H1 (cell line): ENCODE data around the gene ERFE. TPM values are rescaled to one million over a fixed set of nuclear protein-coding genes. Genes with fewer than 3 reads are reported as not detected.

Experiments used
- CTCF ChIA-PET: fragments of 300-600 bp; sonication (Branson Sonifier 250); formaldehyde crosslinking; loops from one replicate; lab custom pipeline; 2021; ENCODE audit not compliant: partially characterized antibody; lab: Charles Lee
- POLR2A ChIA-PET: fragments of 300-600 bp; sonication (Branson Sonifier 250); formaldehyde crosslinking; loops from one replicate; lab custom pipeline; 2021; ENCODE audit warnings: inconsistent platforms; ENCODE audit not compliant: partially characterized antibody; lab: Charles Lee
- DNase-seq, 2 experiments: peaks; one replicate each; pipeline versions ENCODE4 v3.0.0 to v3.0.0-alpha.2; 2010 to 2022; ENCODE audit warnings: low spot score in 2 of 2, low read depth in 1 of 2, mixed read lengths in 1 of 2
- FAIRE-seq: peaks from 2 replicates; lab custom pipeline; 2011; peaks lifted over from hg19 to GRCh38; lab: Jason Lieb, UNC
- H2AFZ ChIP-seq: 2 replicates; pipeline ENCODE4 v1.8.1; 2012; ENCODE audit warnings: low read length, inconsistent platforms
- H2AK5ac ChIP-seq: 2 replicates; pipeline ENCODE4 v1.6.1; 2013; ENCODE audit warnings: low read depth, low read length
- H2BK120ac ChIP-seq: replicated peaks from 2 replicates; pipeline ENCODE3; 2013; ENCODE audit warnings: low read depth, low read length, inconsistent platforms
- H2BK12ac ChIP-seq: 2 replicates; pipeline ENCODE4 v1.6.1; 2013; ENCODE audit warnings: low read depth, low read length
- H2BK15ac ChIP-seq: 2 replicates; pipeline ENCODE4 v1.6.1; 2013; ENCODE audit warnings: low read length
- H2BK20ac ChIP-seq: 2 replicates; pipeline ENCODE4 v1.6.1; 2013; ENCODE audit warnings: low read length
- H2BK5ac ChIP-seq: 2 replicates; pipeline ENCODE4 v1.6.1; 2013; ENCODE audit warnings: low read depth, low read length
- H3K14ac ChIP-seq: 2 replicates; pipeline ENCODE4 v1.6.1; 2013; ENCODE audit warnings: inconsistent platforms; ENCODE audit not compliant: insufficient read length
- H3K18ac ChIP-seq: 2 replicates; pipeline ENCODE4 v1.6.1; 2013; ENCODE audit warnings: low read length; ENCODE audit errors: extremely low read depth
- H3K23ac ChIP-seq: 2 replicates; pipeline ENCODE4 v1.6.1; 2013; ENCODE audit warnings: inconsistent platforms; ENCODE audit not compliant: insufficient read length
- H3K23me2 ChIP-seq: 2 replicates; pipeline ENCODE4 v1.6.1; 2013; ENCODE audit warnings: low read depth, low read length
- H3K27ac ChIP-seq: 2 replicates; pipeline ENCODE4 v1.6.1; 2011; ENCODE audit warnings: low read depth, low read length, inconsistent platforms
- H3K27me3 ChIP-seq, 4 experiments: replicated peaks in 1 of 4; 1 replicate in 1 of 4; 2 replicates in 3 of 4; pipeline versions ENCODE4 v1.6.1 to v1.8.1; 2011 to 2013; ENCODE audit warnings: low read length in 3 of 4, mild to moderate bottlenecking in 3 of 4, inconsistent platforms in 2 of 4, mixed read lengths in 2 of 4, moderate library complexity in 1 of 4; ENCODE audit not compliant: control insufficient read depth in 3 of 4, insufficient read depth in 3 of 4; ENCODE audit errors: extremely low read depth in 1 of 4
- H3K36me3 ChIP-seq, 4 experiments: 2 replicates each; pipeline versions ENCODE4 v1.6.1 to v1.8.1; 2011 to 2013; ENCODE audit warnings: mild to moderate bottlenecking in 4 of 4, low read length in 3 of 4, moderate library complexity in 2 of 4, control low read depth in 1 of 4, inconsistent platforms in 1 of 4; ENCODE audit not compliant: insufficient read depth in 4 of 4, control insufficient read depth in 2 of 4
- H3K4ac ChIP-seq: replicated peaks from 2 replicates; pipeline ENCODE3; 2013; ENCODE audit warnings: low read length, low read depth, mixed read lengths, inconsistent platforms; ENCODE audit not compliant: insufficient read length
- H3K4me1 ChIP-seq, 4 experiments: replicated peaks in 1 of 4; 1 replicate in 1 of 4; 2 replicates in 3 of 4; pipeline versions ENCODE4 v1.6.1 to v1.8.1; 2011 to 2013; ENCODE audit warnings: low read length in 3 of 4, inconsistent platforms in 2 of 4, mixed read lengths in 1 of 4; ENCODE audit not compliant: insufficient read depth in 4 of 4, control insufficient read depth in 3 of 4
- H3K4me2 ChIP-seq, 2 experiments: 2 replicates each; pipeline versions ENCODE4 v1.6.1 to v1.8.1; 2011 to 2013; ENCODE audit warnings: low read depth in 2 of 2, low read length in 2 of 2, control low read depth in 1 of 2, inconsistent platforms in 1 of 2, mild to moderate bottlenecking in 1 of 2; ENCODE audit not compliant: insufficient read depth in 1 of 2
- H3K4me3 ChIP-seq, 4 experiments: fragments of 200-600, 300-600 bp in 1 of 4; sonication (generic), shearing (Covaris generic), sonication (Bioruptor Twin) in 1 of 4; 2 replicates each; pipeline versions ENCODE4 v1.5.1 to v1.8.1; 2011 to 2016; ENCODE audit warnings: low read length in 4 of 4, low read depth in 3 of 4, control low read depth in 2 of 4, inconsistent platforms in 2 of 4, mild to moderate bottlenecking in 2 of 4, mixed read lengths in 1 of 4, moderate library complexity in 1 of 4; ENCODE audit not compliant: insufficient read depth in 2 of 4; ENCODE audit errors: extremely low read depth in 1 of 4
- H3K56ac ChIP-seq: replicated peaks from 2 replicates; pipeline ENCODE3; 2013; ENCODE audit warnings: low read depth, mild to moderate bottlenecking, mixed read lengths, low read length, inconsistent platforms; ENCODE audit not compliant: insufficient read length
- H3K79me1 ChIP-seq: 2 replicates; pipeline ENCODE4 v1.6.1; 2013; ENCODE audit warnings: low read depth, low read length, control low read depth
- H3K79me2 ChIP-seq, 2 experiments: 2 replicates each; pipeline versions ENCODE4 v1.6.1 to v1.8.1; 2012 to 2013; ENCODE audit warnings: low read length in 2 of 2, mild to moderate bottlenecking in 2 of 2, inconsistent platforms in 1 of 2; ENCODE audit not compliant: insufficient read depth in 2 of 2, control insufficient read depth in 1 of 2
- H3K9ac ChIP-seq, 4 experiments: replicated peaks in 1 of 4; 1 replicate in 1 of 4; 2 replicates in 3 of 4; pipeline versions ENCODE4 v1.6.1 to v1.8.1; 2011 to 2013; ENCODE audit warnings: low read depth in 3 of 4, low read length in 3 of 4, control low read depth in 2 of 4, mild to moderate bottlenecking in 2 of 4, moderate library complexity in 2 of 4, inconsistent platforms in 1 of 4; ENCODE audit errors: extremely low read depth in 1 of 4
- H3K9me3 ChIP-seq, 2 experiments: 2 replicates each; pipeline versions ENCODE4 v1.6.1 to v1.8.1; 2012 to 2013; ENCODE audit warnings: mild to moderate bottlenecking in 2 of 2, moderate library complexity in 2 of 2, control low read depth in 1 of 2, inconsistent platforms in 1 of 2, low read depth in 1 of 2, low read length in 1 of 2, mixed read lengths in 1 of 2; ENCODE audit not compliant: insufficient read depth in 2 of 2
- H4K20me1 ChIP-seq, 2 experiments: replicated peaks in 1 of 2; 2 replicates each; pipeline versions ENCODE3 to v1.8.1; 2011 to 2013; ENCODE audit warnings: inconsistent platforms in 2 of 2, low read length in 2 of 2, mild to moderate bottlenecking in 1 of 2; ENCODE audit not compliant: insufficient read depth in 2 of 2, control insufficient read depth in 1 of 2
- H4K5ac ChIP-seq: 2 replicates; pipeline ENCODE4 v1.6.1; 2013; ENCODE audit warnings: low read length, low read depth, mixed read lengths, inconsistent platforms; ENCODE audit not compliant: insufficient read length
- H4K8ac ChIP-seq: 2 replicates; pipeline ENCODE4 v1.8.0; 2013; ENCODE audit warnings: mild to moderate bottlenecking, moderate library complexity, low read length, inconsistent platforms; ENCODE audit not compliant: insufficient read depth; ENCODE audit errors: extremely low read depth
- H4K91ac ChIP-seq: replicated peaks from 2 replicates; pipeline ENCODE3; 2013; ENCODE audit warnings: low read length, mixed read lengths, inconsistent platforms; ENCODE audit not compliant: insufficient read length
- SIN3A ChIP-seq, 2 experiments: IDR thresholded peaks in 1 of 2; conservative IDR thresholded peaks in 1 of 2; 2 replicates each; pipeline ENCODE4 v1.6.1; 2011 to 2012; ENCODE audit warnings: low read length in 2 of 2, improper control_type of control experiment in 1 of 2, low read depth in 1 of 2, mild to moderate bottlenecking in 1 of 2
- SUZ12 ChIP-seq: fragments of 200-600 bp; sonication (generic); IDR thresholded peaks from 2 replicates; pipeline ENCODE4 v1.6.1; 2012; ENCODE audit warnings: mild to moderate bottlenecking, inconsistent platforms, low read length, moderate library complexity, mixed read lengths
- WGBS, 2 experiments: shearing (Covaris generic) in 1 of 2; methylation state at CpG; one replicate each; pipeline versions ENCODE4 v1.1.6 to v1.1.7; 2013 to 2015; ENCODE audit warnings: low lambda C conversion rate in 2 of 2, mixed read lengths in 2 of 2, inconsistent platforms in 1 of 2, low coverage in 1 of 2, missing lambda C conversion rate in 1 of 2; ENCODE audit not compliant: insufficient replicate concordance in 2 of 2, insufficient coverage in 1 of 2, insufficient read length in 1 of 2; ENCODE audit errors: extremely low coverage in 1 of 2, missing lambda C conversion rate in 1 of 2; 5-methylcytosine and 5-hydroxymethylcytosine counted together
- polyA plus RNA-seq, 7 experiments: library from polyadenylated mRNA; depleted of rRNA in 3 of 7; stranded (reverse) in 5 of 7; unstranded in 2 of 7; fragments of >200 nt in 5 of 7; fragments of 200-250 nt in 2 of 7; gene quantifications; 1 replicate in 5 of 7; 2 replicates in 1 of 7; 4 replicates in 1 of 7; pipeline versions ENCODE4 v1.2.1 to v1.2.3, GENCODE V29; 2011 to 2013; ENCODE audit warnings: missing spikeins in 2 of 7, mixed read lengths in 2 of 7
- total RNA-seq: library from RNA; stranded (reverse); fragmentation: NEBNext Ultra II Directional; extraction: Animal tissue kit (Norgen Biotek cat#: 25700); gene quantifications from 2 replicates; pipeline ENCODE4 v1.2.1, GENCODE V29; 2021

ERFE gene
- total and polyA plus RNA-seq, 2 of the 8 experiments (the other 6 are each of a cell fraction or from before 2014, with no cell fraction given) = 2.5 to 3.6 TPM

- TF ChIP-seq SUZ12 = 0 out of 2 replicates have a peak, but pooled peaks have one; percentile 25
- no peak for TF ChIP-seq SIN3A (conservative IDR thresholded peaks at IDR 0.05 in 1 of 2, IDR thresholded peaks at IDR 0.05 in 1 of 2; ENCODE audit: low read depth in 1 of 2, low read length in 2 of 2)
- H3K23me2 ChIP-seq = peaks cover 6% of the 10 kb centered on the region; the same call in 1 of the 2 replicates
- no peaks in the 10 kb centered on the region for H3K79me1 ChIP-seq
- H3K9me3 ChIP-seq = peaks cover 0 to 5% of the 10 kb centered on the region in 2 experiments; a peak in 1 of 4 replicates
- POLR2A ChIA-PET = interaction anchor here (1.2 kb wide), 1 partner anchor 12 kb away, joined by 3 read pairs; no protein-coding TSS in a partner anchor
- H3K27me3 ChIP-seq = no peaks in the 10 kb centered on the region; a peak in 1 of 7 replicates
- no peaks in the 10 kb centered on the region for H3K36me3 ChIP-seq
- H3K23ac ChIP-seq = no peak overlapping the region
- DNase-seq (no peak), FAIRE-seq (no peak)
- H3K4me3 ChIP-seq = no peak overlapping the region
- H4K5ac ChIP-seq = no peak overlapping the region
- no peak overlapping the region for H2BK15ac ChIP-seq
- no peak overlapping the region for H3K27ac ChIP-seq
- H2BK5ac ChIP-seq = no peak overlapping the region
- H3K18ac ChIP-seq = no peak overlapping the region
- no peak overlapping the region for H3K56ac ChIP-seq
- no peak overlapping the region for H2BK20ac ChIP-seq
- no peak overlapping the region for H3K4me2 ChIP-seq
- no peak overlapping the region for H2AFZ ChIP-seq
- H2BK120ac ChIP-seq = no peak overlapping the region
- no peak overlapping the region for H3K14ac ChIP-seq
- 90% methylated on average over 13 of the region's 13 CpGs; no CpG with 5 or more reads in 1 of the 2 experiments for WGBS, 2 experiments
- no peaks in the 10 kb centered on the region for H3K79me2 ChIP-seq
- H4K8ac ChIP-seq = no peak overlapping the region
- H2BK12ac ChIP-seq = no peak overlapping the region
- no peak overlapping the region for H2AK5ac ChIP-seq
- CTCF ChIA-PET = interaction anchor here (1.9 kb wide), 1 partner anchor 20 kb away, joined by 5 read pairs; no protein-coding TSS in a partner anchor
- H4K91ac ChIP-seq = no peak overlapping the region
- H3K4ac ChIP-seq = no peak overlapping the region
- no peaks in the 10 kb centered on the region for H4K20me1 ChIP-seq
- peaks cover 0 to 4% (median 2%) of the 10 kb centered on the region in 4 experiments; a peak in 4 of 7 replicates for H3K4me1 ChIP-seq
- no peak overlapping the region for H3K9ac ChIP-seq
Observed at GRCh38 chr2:238113611-238114010, 45.2 kb upstream of the ERFE start.
